WI38 (cell line): ENCODE data around the gene DYNC1H1.
"Not testable (repeated sequence)": the region's sequence is repeated elsewhere in the genome, so short reads cannot be mapped to it uniquely, and the experiment has no call there.

Experiments
- H3K4me3 ChIP-seq: 2 replicates; pipeline ENCODE4 v1.5.1; 2011; ENCODE audit warnings: low read depth, mild to moderate bottlenecking, control low read depth, low read length
- CTCF ChIP-seq: IDR thresholded peaks from 2 replicates; pipeline ENCODE4 v1.5.1; 2012; ENCODE audit warnings: low read depth, mild to moderate bottlenecking, control low read depth, low read length

Gene DYNC1H1

GRCh38 chr14:102057480-102058114, 93.2 kb downstream of the DYNC1H1 start:
- no peak overlapping the region for H3K4me3 ChIP-seq
- TF ChIP-seq CTCF, result no peak

- no peak overlapping the region for H3K4me3 ChIP-seq
Measured at GRCh38 chr14:102058146-102058545, 93.8 kb downstream of the DYNC1H1 start.

GRCh38 chr14:102058961-102059360, 94.6 kb downstream of the DYNC1H1 start:
- TF ChIP-seq CTCF, result no peak

More at GRCh38 chr14:102058146-102058545, 93.8 kb downstream of the DYNC1H1 start:
- TF ChIP-seq CTCF, result no peak

GRCh38 chr14:102063109-102063807, 98.9 kb downstream of the DYNC1H1 start:
- no peak overlapping the region for H3K4me3 ChIP-seq
- no peak for TF ChIP-seq CTCF

More at GRCh38 chr14:102058961-102059360, 94.6 kb downstream of the DYNC1H1 start:
- H3K4me3 ChIP-seq, result no peak overlapping the region

GRCh38 chr14:102063808-102064429, 99.5 kb downstream of the DYNC1H1 start:
- H3K4me3 ChIP-seq, result no peak overlapping the region
- no peak for TF ChIP-seq CTCF

GRCh38 chr14:102064590-102064989, 100.2 kb downstream of the DYNC1H1 start:
- H3K4me3 ChIP-seq, result not testable (repeated sequence)

- no peak overlapping the region for H3K4me3 ChIP-seq
- TF ChIP-seq CTCF, result no peak
Measured at GRCh38 chr14:102066041-102066451, 101.7 kb downstream of the DYNC1H1 start.
